ENCODE measurements around the gene DNAJC5. TPM values are rescaled to one million over a fixed set of nuclear protein-coding genes. Genes with fewer than 3 reads are reported as not detected.
A peak's percentile ranks its signal among the peaks of the same experiment; 100 is the strongest.

DNAJC5 gene
- total and polyA plus RNA-seq, 9 of the 15 experiments (the other 6 are each of a cell fraction or from before 2014, with no cell fraction given), result 0.95 to 42.8 (median 23.4) TPM

DNA sequence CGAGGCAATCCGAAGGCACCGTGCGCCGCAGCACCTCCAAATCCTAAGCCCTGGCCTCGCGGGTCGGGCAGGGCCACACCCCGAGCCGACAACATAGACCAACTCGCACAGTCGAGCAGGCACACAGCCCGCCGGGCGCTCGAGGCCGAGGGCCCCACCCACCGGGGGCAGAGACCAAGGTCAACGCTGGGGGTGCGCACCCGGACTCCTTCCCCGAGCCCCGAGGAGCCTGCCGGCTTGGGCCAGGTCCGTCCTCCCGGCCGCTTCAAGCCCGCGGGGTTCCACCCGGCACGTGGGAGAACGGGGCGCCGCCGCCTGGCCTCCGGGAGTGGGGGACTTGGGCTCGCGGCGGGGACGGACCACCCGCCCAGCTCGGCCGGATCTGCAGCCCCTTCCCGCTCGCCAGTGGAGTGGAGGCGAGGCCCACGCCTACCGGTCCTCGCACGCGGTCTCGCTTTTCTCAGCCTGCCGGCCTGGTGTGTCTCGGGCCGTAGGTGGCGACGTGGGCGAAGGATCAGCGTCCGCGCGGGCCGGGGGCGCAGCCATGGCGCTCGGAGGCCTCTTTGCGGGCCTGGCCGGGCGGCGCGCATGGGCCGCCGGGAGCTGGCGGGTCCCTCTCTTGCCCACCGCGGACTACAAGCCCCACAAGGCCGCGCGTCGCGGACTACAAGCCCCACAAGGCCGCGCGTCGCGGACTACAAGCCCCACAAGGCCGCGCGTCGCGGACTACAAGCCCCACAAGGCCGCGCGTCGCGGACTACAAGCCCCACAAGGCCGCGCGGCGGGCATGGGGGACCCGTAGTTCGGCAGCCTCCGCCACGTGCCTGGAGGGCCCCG is 61.1 kb downstream of the DNAJC5 start, which contains the start of gene UCKL1 (continued):
- TF ChIP-seq, protein P1, sequence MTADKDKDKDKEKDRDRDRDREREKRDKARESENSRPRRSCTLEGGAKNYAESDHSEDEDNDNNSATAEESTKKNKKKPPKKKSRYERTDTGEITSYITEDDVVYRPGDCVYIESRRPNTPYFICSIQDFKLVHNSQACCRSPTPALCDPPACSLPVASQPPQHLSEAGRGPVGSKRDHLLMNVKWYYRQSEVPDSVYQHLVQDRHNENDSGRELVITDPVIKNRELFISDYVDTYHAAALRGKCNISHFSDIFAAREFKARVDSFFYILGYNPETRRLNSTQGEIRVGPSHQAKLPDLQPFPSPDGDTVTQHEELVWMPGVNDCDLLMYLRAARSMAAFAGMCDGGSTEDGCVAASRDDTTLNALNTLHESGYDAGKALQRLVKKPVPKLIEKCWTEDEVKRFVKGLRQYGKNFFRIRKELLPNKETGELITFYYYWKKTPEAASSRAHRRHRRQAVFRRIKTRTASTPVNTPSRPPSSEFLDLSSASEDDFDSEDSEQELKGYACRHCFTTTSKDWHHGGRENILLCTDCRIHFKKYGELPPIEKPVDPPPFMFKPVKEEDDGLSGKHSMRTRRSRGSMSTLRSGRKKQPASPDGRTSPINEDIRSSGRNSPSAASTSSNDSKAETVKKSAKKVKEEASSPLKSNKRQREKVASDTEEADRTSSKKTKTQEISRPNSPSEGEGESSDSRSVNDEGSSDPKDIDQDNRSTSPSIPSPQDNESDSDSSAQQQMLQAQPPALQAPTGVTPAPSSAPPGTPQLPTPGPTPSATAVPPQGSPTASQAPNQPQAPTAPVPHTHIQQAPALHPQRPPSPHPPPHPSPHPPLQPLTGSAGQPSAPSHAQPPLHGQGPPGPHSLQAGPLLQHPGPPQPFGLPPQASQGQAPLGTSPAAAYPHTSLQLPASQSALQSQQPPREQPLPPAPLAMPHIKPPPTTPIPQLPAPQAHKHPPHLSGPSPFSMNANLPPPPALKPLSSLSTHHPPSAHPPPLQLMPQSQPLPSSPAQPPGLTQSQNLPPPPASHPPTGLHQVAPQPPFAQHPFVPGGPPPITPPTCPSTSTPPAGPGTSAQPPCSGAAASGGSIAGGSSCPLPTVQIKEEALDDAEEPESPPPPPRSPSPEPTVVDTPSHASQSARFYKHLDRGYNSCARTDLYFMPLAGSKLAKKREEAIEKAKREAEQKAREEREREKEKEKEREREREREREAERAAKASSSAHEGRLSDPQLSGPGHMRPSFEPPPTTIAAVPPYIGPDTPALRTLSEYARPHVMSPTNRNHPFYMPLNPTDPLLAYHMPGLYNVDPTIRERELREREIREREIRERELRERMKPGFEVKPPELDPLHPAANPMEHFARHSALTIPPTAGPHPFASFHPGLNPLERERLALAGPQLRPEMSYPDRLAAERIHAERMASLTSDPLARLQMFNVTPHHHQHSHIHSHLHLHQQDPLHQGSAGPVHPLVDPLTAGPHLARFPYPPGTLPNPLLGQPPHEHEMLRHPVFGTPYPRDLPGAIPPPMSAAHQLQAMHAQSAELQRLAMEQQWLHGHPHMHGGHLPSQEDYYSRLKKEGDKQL (CRISPR knock-in tag; IDR thresholded peaks at IDR 0.05; ENCODE audit: borderline replicate concordance), result no peak
- no peak for TF ChIP-seq BRF2 (IDR thresholded peaks at IDR 0.05; ENCODE audit: borderline replicate concordance, insufficient read depth, insufficient read length)
- TF ChIP-seq FOXJ2 (tag; IDR thresholded peaks at IDR 0.05), result 0 out of 2 replicates have a peak, but pooled peaks have one; percentile 38
- TF ChIP-seq IRF1 (CRISPR knock-in tag; IDR thresholded peaks at IDR 0.05; ENCODE audit: borderline replicate concordance), result no peak
- TF ChIP-seq SMARCA4 (IDR thresholded peaks at IDR 0.05), result no peak
- TF ChIP-seq, protein P2, sequence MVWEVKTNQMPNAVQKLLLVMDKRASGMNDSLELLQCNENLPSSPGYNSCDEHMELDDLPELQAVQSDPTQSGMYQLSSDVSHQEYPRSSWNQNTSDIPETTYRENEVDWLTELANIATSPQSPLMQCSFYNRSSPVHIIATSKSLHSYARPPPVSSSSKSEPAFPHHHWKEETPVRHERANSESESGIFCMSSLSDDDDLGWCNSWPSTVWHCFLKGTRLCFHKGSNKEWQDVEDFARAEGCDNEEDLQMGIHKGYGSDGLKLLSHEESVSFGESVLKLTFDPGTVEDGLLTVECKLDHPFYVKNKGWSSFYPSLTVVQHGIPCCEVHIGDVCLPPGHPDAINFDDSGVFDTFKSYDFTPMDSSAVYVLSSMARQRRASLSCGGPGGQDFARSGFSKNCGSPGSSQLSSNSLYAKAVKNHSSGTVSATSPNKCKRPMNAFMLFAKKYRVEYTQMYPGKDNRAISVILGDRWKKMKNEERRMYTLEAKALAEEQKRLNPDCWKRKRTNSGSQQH (CRISPR knock-in tag; IDR thresholded peaks at IDR 0.05), result no peak
- TF ChIP-seq PRPF4 (IDR thresholded peaks at IDR 0.05; ENCODE audit: insufficient read depth, low read depth, low read length, poor library complexity, severe bottlenecking), result no peak
- TF ChIP-seq JUNB (CRISPR knock-in tag; conservative IDR thresholded peaks at IDR 0.05), result no peak
- no peak for TF ChIP-seq MIER1 (IDR thresholded peaks at IDR 0.05; ENCODE audit: low read depth)
- TF ChIP-seq RAD51 (IDR thresholded peaks at IDR 0.05; ENCODE audit: borderline replicate concordance, low read depth), result peak; percentile 78; the same call in 1 of the 2 replicates
- no peak; the same call in 1 of the 2 replicates for TF ChIP-seq CBX1 (IDR thresholded peaks at IDR 0.05; ENCODE audit: low read depth)
- no peak for TF ChIP-seq CCAR2 (IDR thresholded peaks at IDR 0.05; ENCODE audit: low read depth, low read length)
- TF ChIP-seq NR3C1 (CRISPR knock-in tag; IDR thresholded peaks at IDR 0.05), result peak; percentile 88
- no peak for TF ChIP-seq CTCFL (IDR thresholded peaks at IDR 0.05; ENCODE audit: borderline replicate concordance, insufficient read depth, low read depth, low read length, poor library complexity, severe bottlenecking)
